ENCODE results near the gene RAPGEF2.

The RAPGEF2 gene

GRCh38 chr4:159401791-159402380 lies 299.0 kb downstream of the RAPGEF2 start:
- DNase-seq (ENCODE audit: low read depth): no peak

Data from activated T-cell treated with anti-CD3 and anti-CD28 coated beads for 24 hours (primary cell).